Upper lobe of left lung (tissue), 6 donors: ENCODE results near the gene CEBPA. TPM values are rescaled to one million over a fixed set of nuclear protein-coding genes. Genes with fewer than 3 reads are reported as not detected.

Experiments used
- ATAC-seq, 2 donors: fragments of 200-7000 bp; cut with Tn5 transposase; one replicate each; pipeline ENCODE4 v1.9.1; 2022; ENCODE audit warnings: mild to moderate bottlenecking in 2 of 2, moderate library complexity in 2 of 2; ENCODE audit not compliant: low FRiP score in 2 of 2
- DNase-seq, 2 donors: peaks; one replicate each; pipeline ENCODE4 v3.0.0-alpha.2; 2019 to 2020
- H3K27ac ChIP-seq, 4 donors: fragments of 200-600 bp; sonication (generic); one replicate each; pipeline ENCODE4 v1.5.1; 2016 to 2019
- H3K27me3 ChIP-seq, 4 donors: fragments of 200-600 bp; sonication (generic); one replicate each; pipeline ENCODE4 v1.5.1; 2017 to 2019
- H3K36me3 ChIP-seq, 4 donors: fragments of 200-600 bp; sonication (generic); one replicate each; pipeline ENCODE4 v1.5.1; 2016 to 2019
- H3K4me1 ChIP-seq, 4 donors: fragments of 200-600 bp; sonication (generic); one replicate each; pipeline ENCODE4 v1.5.1; 2018 to 2019
- H3K4me3 ChIP-seq, 4 donors: fragments of 200-600 bp; sonication (generic); one replicate each; pipeline ENCODE4 v1.5.1; 2017 to 2019; ENCODE audit warnings: mild to moderate bottlenecking in 2 of 4, moderate library complexity in 1 of 4
- H3K9me3 ChIP-seq, 4 donors: fragments of 200-600 bp; sonication (generic); one replicate each; pipeline ENCODE4 v1.5.1; 2018 to 2019
- CTCF ChIP-seq, 6 experiments: fragments of 450-650 bp in 4 of 6; fragments of 200-600 bp in 2 of 6; sonication (generic) in 2 of 6; IDR thresholded peaks; one replicate each; pipeline ENCODE4 v1.5.1; 2016 to 2019; ENCODE audit warnings: antibody characterized with exemption in 6 of 6
- EP300 ChIP-seq, 4 donors: sonication (generic); formaldehyde crosslinking; IDR thresholded peaks; one replicate each; pipeline ENCODE4 v1.5.1; 2017; ENCODE audit warnings: antibody characterized with exemption in 4 of 4, control low read depth in 2 of 4
- POLR2A ChIP-seq, 4 donors: fragments of 450-650 bp; IDR thresholded peaks; one replicate each; pipeline ENCODE4 v1.5.1; 2016 to 2017; ENCODE audit warnings: antibody characterized with exemption in 4 of 4, mild to moderate bottlenecking in 2 of 4
- POLR2AphosphoS5 ChIP-seq, 2 donors: sonication (generic); formaldehyde crosslinking; IDR thresholded peaks; one replicate each; pipeline ENCODE4 v1.5.1; 2017; ENCODE audit warnings: antibody characterized with exemption in 2 of 2
- WGBS, 2 donors: methylation state at CpG; one replicate each; pipeline ENCODE4 v1.1.5; 2017 to 2018; 5-methylcytosine and 5-hydroxymethylcytosine counted together
- total RNA-seq, 6 donors: library from RNA; depleted of rRNA in 4 of 6; stranded (reverse); fragments of >200 nt in 4 of 6; gene quantifications; one replicate each; pipeline versions ENCODE4 v1.1.0 to v1.2.1, GENCODE V29; 2016 to 2021
- donor health status: DM: no; HTN: no; CAD: no; lungs with moderate emphysema.
- donor health status: DM: no; HTN: yes; CAD: no; lungs with severe emphysema.

Gene CEBPA
- total RNA-seq, 6 donors from 2014 or later = 53.5 to 183 (median 109) TPM

- TF ChIP-seq POLR2AphosphoS5 (IDR thresholded peaks at IDR 0.05) = no peak
- no peak for TF ChIP-seq CTCF (IDR thresholded peaks at IDR 0.05)
- TF ChIP-seq EP300 (IDR thresholded peaks at IDR 0.05) = no peak
- no peak for TF ChIP-seq POLR2A (IDR thresholded peaks at IDR 0.05)
- no peaks in the 10 kb centered on the region for H3K27me3 ChIP-seq
- no peak overlapping the region for H3K4me3 ChIP-seq
- 71 to 78% methylated on average over 7 to 11 of the region's 12 CpGs for WGBS, 2 donors
- H3K9me3 ChIP-seq = peaks cover 0 to under 1% (median 0%) of the 10 kb centered on the region in 4 donors
- no peak overlapping the region for H3K27ac ChIP-seq
- ATAC-seq = no peak
- H3K36me3 ChIP-seq = no peaks in the 10 kb centered on the region
- H3K4me1 ChIP-seq = peaks cover 3 to 17% (median 9%) of the 10 kb centered on the region in 4 donors
- DNase-seq = no peak
These were observed 51.3 kb downstream of the CEBPA start for GRCh38 chr19:33251076-33251475.

- DNase-seq (no peak), ATAC-seq (no peak)
- no peaks in the 10 kb centered on the region for H3K36me3 ChIP-seq
- WGBS, 2 donors = 100% methylated on average over 1 of the region's 1 CpG
- peaks cover 3 to 17% (median 9%) of the 10 kb centered on the region in 4 donors for H3K4me1 ChIP-seq
- no peaks in the 10 kb centered on the region for H3K27me3 ChIP-seq
- H3K9me3 ChIP-seq = peaks cover 0 to 7% (median 3%) of the 10 kb centered on the region in 4 donors
- H3K4me3 ChIP-seq = no peak overlapping the region
- no peak for TF ChIP-seq EP300 (IDR thresholded peaks at IDR 0.05)
- TF ChIP-seq CTCF (IDR thresholded peaks at IDR 0.05) = no peak
- no peak for TF ChIP-seq POLR2A (IDR thresholded peaks at IDR 0.05)
- no peak for TF ChIP-seq POLR2AphosphoS5 (IDR thresholded peaks at IDR 0.05)
- H3K27ac ChIP-seq = no peak overlapping the region
These were observed 51.8 kb downstream of the CEBPA start for GRCh38 chr19:33250500-33250899.

Other genes starting within 250 kb of the CEBPA start
- gene RHPN2, start 237.6 kb downstream of the CEBPA start, total RNA-seq = 10 to 100 TPM in 4 of 6 donors, 1 to 10 TPM in 2; 5.6 to 33.5 (median 13.1) TPM
- gene GPATCH1, start 221.4 kb downstream of the CEBPA start, total RNA-seq = 10 to 100 TPM in 1 of 6 donors, 1 to 10 TPM in 5; 4.7 to 11.5 (median 6.8) TPM
- gene WDR88, start 170.4 kb downstream of the CEBPA start, total RNA-seq = under 1 TPM in 1 of 6 donors, not detected in 5; 0.34 TPM
- 10 to 100 TPM in 4 of 6 donors, 1 to 10 TPM in 2; 8.2 to 29.7 (median 19.0) TPM for gene LRP3, start 108.2 kb downstream of the CEBPA start, total RNA-seq
- 1 to 10 TPM in 1 of 6 donors, under 1 TPM in 3, not detected in 2; 0.29 to 2.1 (median 0.47) TPM for gene SLC7A10, start 76.7 kb downstream of the CEBPA start, total RNA-seq
- gene CEBPG, start 71.2 kb upstream of the CEBPA start, total RNA-seq = 10 to 100 TPM; 11.5 to 44.7 (median 22.7) TPM
- 100 to 1,000 TPM in 2 of 6 donors, 10 to 100 TPM in 4; 30.4 to 106 (median 80.6) TPM for gene PEPD, start 219.3 kb upstream of the CEBPA start, total RNA-seq